IMR-90 (cell line): ENCODE measurements around the gene CDC42SE1. TPM values are rescaled to one million over a fixed set of nuclear protein-coding genes. Genes with fewer than 3 reads are reported as not detected.
A peak's percentile ranks its signal among the peaks of the same experiment; 100 is the strongest.

ENCODE experiments used
- ATAC-seq: fragments of 200-7000 bp; cut with Tn5 transposase; 2 replicates; pipeline ENCODE4 v1.9.1; 2020; ENCODE audit warnings: low read depth, mild to moderate bottlenecking, moderate library complexity
- BruUV-seq: library from RNA; stranded (reverse); fragments of 400-500 nt; replicated peaks from 2 replicates; lab custom pipeline; 2021; lab: Mats Ljungman, UMichigan
- CTCF ChIA-PET: fragments of 300-600 bp; formaldehyde crosslinking; extraction: SDS; loops from one replicate; lab custom pipeline; 2021; ENCODE audit warnings: antibody characterized with exemption; lab: Yijun Ruan, JAX
- POLR2A ChIA-PET: fragments of 300-600 bp; sonication (Branson Sonifier 250); formaldehyde crosslinking; loops from one replicate; lab custom pipeline; 2022; ENCODE audit warnings: antibody characterized with exemption; ENCODE audit not compliant: unreplicated experiment; lab: Charles Lee
- DNase-seq: peaks from one replicate; pipeline ENCODE4 v3.0.0; 2013
- H2AFZ ChIP-seq: replicated peaks from 2 replicates; pipeline ENCODE3; 2013; ENCODE audit warnings: low read length, mild to moderate bottlenecking; ENCODE audit not compliant: poor library complexity
- H2AK5ac ChIP-seq: 2 replicates; pipeline ENCODE4 v1.6.1; 2013; ENCODE audit warnings: low read depth, low read length, inconsistent platforms
- H2AK9ac ChIP-seq: replicated peaks from 2 replicates; pipeline ENCODE3; 2013; ENCODE audit warnings: mild to moderate bottlenecking, low read depth, low read length, moderate library complexity; ENCODE audit not compliant: poor library complexity
- H2BK120ac ChIP-seq: 2 replicates; pipeline ENCODE4 v1.6.1; 2013; ENCODE audit warnings: low read depth, low read length, inconsistent platforms
- H2BK15ac ChIP-seq: 3 replicates; pipeline ENCODE4 v1.6.1; 2013; ENCODE audit warnings: low read depth, low read length, inconsistent platforms
- H2BK20ac ChIP-seq: 2 replicates; pipeline ENCODE4 v1.6.1; 2013; ENCODE audit warnings: low read depth, mild to moderate bottlenecking, inconsistent platforms, low read length, moderate library complexity
- H2BK5ac ChIP-seq: 2 replicates; pipeline ENCODE4 v1.6.1; 2013; ENCODE audit warnings: mild to moderate bottlenecking, low read depth, low read length, inconsistent platforms; ENCODE audit not compliant: poor library complexity, severe bottlenecking
- H3K14ac ChIP-seq: replicated peaks from 2 replicates; pipeline ENCODE4 v1.6.1; 2013; ENCODE audit warnings: low read depth, low read length, inconsistent platforms
- H3K18ac ChIP-seq: 2 replicates; pipeline ENCODE4 v1.6.1; 2013; ENCODE audit warnings: low read depth, low read length, control low read depth
- H3K23ac ChIP-seq: 2 replicates; pipeline ENCODE4 v1.6.1; 2013; ENCODE audit warnings: low read depth, low read length, inconsistent platforms
- H3K27ac ChIP-seq: 2 replicates; pipeline ENCODE4 v1.5.1; 2013; ENCODE audit warnings: mild to moderate bottlenecking, control low read depth, low read length; ENCODE audit not compliant: insufficient read depth
- H3K27me3 ChIP-seq: 2 replicates; pipeline ENCODE4 v1.6.1; 2013; ENCODE audit warnings: low read length; ENCODE audit not compliant: control insufficient read depth, insufficient read depth
- H3K36me3 ChIP-seq: 2 replicates; pipeline ENCODE4 v1.6.1; 2013; ENCODE audit warnings: low read length, mixed read lengths; ENCODE audit not compliant: control insufficient read depth, insufficient read depth
- H3K4ac ChIP-seq: 2 replicates; pipeline ENCODE4 v1.6.1; 2013; ENCODE audit warnings: low read depth, low read length, inconsistent platforms
- H3K4me1 ChIP-seq: 2 replicates; pipeline ENCODE4 v1.6.1; 2013; ENCODE audit warnings: low read length, mixed read lengths; ENCODE audit not compliant: control insufficient read depth, insufficient read depth
- H3K4me2 ChIP-seq: 2 replicates; pipeline ENCODE4 v1.6.1; 2013; ENCODE audit warnings: low read depth, mild to moderate bottlenecking, control low read depth, low read length, moderate library complexity
- H3K4me3 ChIP-seq: 2 replicates; pipeline ENCODE4 v1.5.1; 2013; ENCODE audit warnings: low read depth, mild to moderate bottlenecking, control low read depth, low read length, moderate library complexity; ENCODE audit not compliant: insufficient read depth
- H3K56ac ChIP-seq: 2 replicates; pipeline ENCODE4 v1.6.1; 2013; ENCODE audit warnings: low read length, inconsistent platforms; ENCODE audit not compliant: insufficient read depth; ENCODE audit errors: extremely low read depth
- H3K79me1 ChIP-seq, 2 experiments: 2 replicates each; pipeline ENCODE4 v1.6.1; 2013; ENCODE audit warnings: low read length in 2 of 2, inconsistent platforms in 1 of 2, low read depth in 1 of 2
- H3K9ac ChIP-seq: 2 replicates; pipeline ENCODE4 v1.6.1; 2013; ENCODE audit warnings: low read depth, low read length, control low read depth
- H3K9me1 ChIP-seq: 2 replicates; pipeline ENCODE4 v1.6.1; 2013; ENCODE audit warnings: low read length, inconsistent platforms; ENCODE audit not compliant: insufficient read depth
- H3K9me3 ChIP-seq: 2 replicates; pipeline ENCODE4 v1.6.1; 2013; ENCODE audit warnings: low read length; ENCODE audit not compliant: control insufficient read depth, insufficient read depth
- H4K20me1 ChIP-seq: 2 replicates; pipeline ENCODE4 v1.6.1; 2013; ENCODE audit warnings: low read length, inconsistent platforms; ENCODE audit not compliant: insufficient read depth
- H4K5ac ChIP-seq: 2 replicates; pipeline ENCODE4 v1.6.1; 2013; ENCODE audit warnings: mild to moderate bottlenecking, low read depth, low read length, control low read depth
- H4K8ac ChIP-seq, 2 experiments: 2 replicates each; pipeline ENCODE4 v1.6.1; 2013; ENCODE audit warnings: low read depth in 2 of 2, low read length in 2 of 2, control low read depth in 1 of 2, inconsistent platforms in 1 of 2
- H4K91ac ChIP-seq: 2 replicates; pipeline ENCODE4 v1.6.1; 2013; ENCODE audit warnings: low read depth, low read length, inconsistent platforms; ENCODE audit not compliant: insufficient read depth
- NFE2L2 ChIP-seq: fragments of 150-350 bp; IDR thresholded peaks from 2 replicates; pipeline ENCODE4 v1.6.1; 2016; ENCODE audit warnings: low read depth, mild to moderate bottlenecking, low read length
- RFX5 ChIP-seq: IDR thresholded peaks from 2 replicates; pipeline ENCODE4 v1.8.0; 2012; ENCODE audit warnings: low read depth, mild to moderate bottlenecking, low read length, moderate library complexity
- WGBS, 2 experiments: methylation state at CpG; one replicate each; pipeline versions ENCODE4 v1.1.5 to v1.1.7; 2013; ENCODE audit warnings: missing lambda C conversion rate in 2 of 2; ENCODE audit not compliant: insufficient read length in 1 of 2; ENCODE audit errors: extremely low coverage in 2 of 2; 5-methylcytosine and 5-hydroxymethylcytosine counted together
- dilution Hi-C: fragments of 300-500 bp; cut with HindIII; formaldehyde crosslinking; loops from one replicate; pipeline ENCODE4 v1.14.3; 2018; ENCODE audit warnings: low sequenced_read_pairs; ENCODE audit not compliant: unreplicated experiment
- in situ Hi-C: fragments of 300-500 bp; cut with MboI; formaldehyde crosslinking; loops from 3 replicates; pipeline ENCODE4 v1.14.3; 2019; ENCODE audit warnings: low sequenced_read_pairs, inconsistent platforms, mixed read lengths
- intact Hi-C: fragments of 100-400 bp; cut with micrococcal nuclease; formaldehyde crosslinking; loops from 2 replicates; pipeline ENCODE4 v1.10.0; 2022
- polyA plus RNA-seq, 3 experiments: library from polyadenylated mRNA; depleted of rRNA; stranded (reverse); fragments of >200 nt; gene quantifications; 2 replicates each; pipeline ENCODE4 v1.2.3, GENCODE V29; 2012; ENCODE audit warnings: low replicate concordance in 1 of 3
- total RNA-seq: library from RNA; depleted of rRNA; stranded (reverse); fragments of >200 nt; gene quantifications from 2 replicates; pipeline ENCODE4 v1.2.3, GENCODE V29; 2012

Gene CDC42SE1
- total and polyA plus RNA-seq, 2 of the 4 experiments (the other 2 are of a cell fraction): 47.0 to 58.5 TPM

- no peak overlapping the region for H2AK5ac ChIP-seq
- H3K4me3 ChIP-seq: no peak overlapping the region
- no peak overlapping the region for H4K5ac ChIP-seq
- H3K79me1 ChIP-seq: no peaks in the 10 kb centered on the region
- H3K27me3 ChIP-seq: no peaks in the 10 kb centered on the region
- no TSS peak for BruUV-seq
- no peak overlapping the region for H3K4ac ChIP-seq
- H3K9me3 ChIP-seq: no peaks in the 10 kb centered on the region
- CTCF ChIA-PET: no interaction called here
- in situ Hi-C loops: no loop called here
- H3K14ac ChIP-seq: no peak overlapping the region
- intact Hi-C loops: no loop called here
- H3K4me1 ChIP-seq: no peaks in the 10 kb centered on the region
- no peaks in the 10 kb centered on the region for H3K9me1 ChIP-seq
- no peak overlapping the region for H2AFZ ChIP-seq
- dilution Hi-C loops: no loop called here
- no peak overlapping the region for H4K91ac ChIP-seq
- ATAC-seq: no peak
- no peak overlapping the region for H2BK120ac ChIP-seq
- POLR2A ChIA-PET: no interaction called here
- no peak overlapping the region for H3K27ac ChIP-seq
- H3K4me2 ChIP-seq: no peak overlapping the region
- no peaks in the 10 kb centered on the region for H4K20me1 ChIP-seq
- no peak overlapping the region for H3K56ac ChIP-seq
- no peak overlapping the region for H2AK9ac ChIP-seq
- WGBS, 2 experiments: no CpG with 5 or more reads among the region's 4 CpGs
- no peak for TF ChIP-seq RFX5
- peak; percentile 58 for TF ChIP-seq NFE2L2
- H3K9ac ChIP-seq: no peak overlapping the region
- H2BK15ac ChIP-seq: no peak overlapping the region
- no peak overlapping the region for H4K8ac ChIP-seq
- no peak overlapping the region for H2BK5ac ChIP-seq
- no peaks in the 10 kb centered on the region for H3K36me3 ChIP-seq
- no peak overlapping the region for H3K23ac ChIP-seq
- H3K18ac ChIP-seq: no peak overlapping the region
- no peak for DNase-seq
- H2BK20ac ChIP-seq: no peak overlapping the region
Observed at GRCh38 chr1:151085953-151086559, 26.6 kb upstream of the CDC42SE1 start.
